ENCODE data around the gene CCDC142.

The CCDC142 gene

GRCh38 chr2:74482801-74483674, at the start of gene CCDC142, which contains the start of gene TTC31:
CCDC142 (minus strand) TSS chr2:74482998; CDS start chr2:74482837, 161 bp downstream.
TTC31 (plus strand) TSS chr2:74483081; CDS start chr2:74483096, 15 bp downstream.
- peak; percentile 89 for DNase-seq (ENCODE audit: low read depth)

- no peak for DNase-seq (ENCODE audit: low read depth)
Measured at GRCh38 chr2:74532222-74532621, 49.4 kb upstream of the CCDC142 start.

- no peak for DNase-seq (ENCODE audit: low read depth)
Measured at GRCh38 chr2:74531666-74532065, 48.9 kb upstream of the CCDC142 start.

GRCh38 chr2:74530239-74531187, 47.7 kb upstream of the CCDC142 start:
- DNase-seq (ENCODE audit: low read depth), result no peak

GRCh38 chr2:74529357-74530238, 46.8 kb upstream of the CCDC142 start, which contains the start of the genes AUP1 and HTRA2:
AUP1 (minus strand) TSS chr2:74529706; CDS start chr2:74529629, 77 bp downstream.
HTRA2 (plus strand) TSS chr2:74529933; CDS start chr2:74530007, 74 bp downstream.
- DNase-seq (ENCODE audit: low read depth), result peak; percentile 79

GRCh38 chr2:74528600-74529356, 46.0 kb upstream of the CCDC142 start:
- no peak for DNase-seq (ENCODE audit: low read depth)

- DNase-seq (ENCODE audit: low read depth), result no peak
Measured at GRCh38 chr2:74527741-74528140, 44.9 kb upstream of the CCDC142 start.

GRCh38 chr2:74526649-74527230, 43.9 kb upstream of the CCDC142 start:
- DNase-seq (ENCODE audit: low read depth), result no peak

GRCh38 chr2:74525717-74526648, 43.2 kb upstream of the CCDC142 start, which contains the start of gene DQX1:
DQX1 (minus strand) TSS chr2:74526231; CDS start chr2:74525729, 502 bp downstream.
- no peak for DNase-seq (ENCODE audit: low read depth)

GRCh38 chr2:74524955-74525716, 42.3 kb upstream of the CCDC142 start:
- no peak for DNase-seq (ENCODE audit: low read depth)

- DNase-seq (ENCODE audit: low read depth), result no peak
Measured at GRCh38 chr2:74524005-74524404, 41.2 kb upstream of the CCDC142 start.

- DNase-seq (ENCODE audit: low read depth), result no peak
Measured at GRCh38 chr2:74522516-74522915, 39.7 kb upstream of the CCDC142 start.

GRCh38 chr2:74516650-74517049, 33.9 kb upstream of the CCDC142 start:
- DNase-seq (ENCODE audit: low read depth), result no peak

GRCh38 chr2:74515981-74516633, 33.3 kb upstream of the CCDC142 start:
- DNase-seq (ENCODE audit: low read depth), result peak; percentile 57

GRCh38 chr2:74515271-74515980, 32.6 kb upstream of the CCDC142 start:
- DNase-seq (ENCODE audit: low read depth), result no peak

GRCh38 chr2:74514368-74515270, 31.8 kb upstream of the CCDC142 start, which contains the start of gene TLX2:
TLX2 (plus strand) TSS chr2:74514450; CDS start chr2:74514807, 357 bp downstream.
- DNase-seq (ENCODE audit: low read depth), result no peak
